Mucosa of descending colon (tissue), 3 donors: ENCODE data around the gene AKAP6. TPM values are rescaled to one million over a fixed set of nuclear protein-coding genes. Genes with fewer than 3 reads are reported as not detected.
A peak's percentile ranks its signal among the peaks of the same experiment; 100 is the strongest.

Source experiments
- ATAC-seq: fragments of 200-7000 bp; cut with Tn5 transposase; one replicate; pipeline ENCODE4 v1.9.1; 2020; ENCODE audit warnings: mild to moderate bottlenecking, moderate library complexity
- DNase-seq, 3 donors: peaks; one replicate each; pipeline ENCODE4 v3.0.0-alpha.2; 2020
- H3K36me3 ChIP-seq: fragments of 200-600 bp; one replicate; pipeline ENCODE4 v1.8.0; 2021; ENCODE audit warnings: low read depth, mild to moderate bottlenecking
- H3K4me1 ChIP-seq: fragments of 200-600 bp; one replicate; pipeline ENCODE4 v1.8.0; 2021; ENCODE audit warnings: low read depth, mild to moderate bottlenecking
- H3K4me3 ChIP-seq: fragments of 200-600 bp; one replicate; pipeline ENCODE4 v1.8.0; 2021; ENCODE audit warnings: mild to moderate bottlenecking
- H3K9me3 ChIP-seq: fragments of 200-600 bp; one replicate; pipeline ENCODE4 v1.8.0; 2021; ENCODE audit warnings: mild to moderate bottlenecking
- CTCF ChIP-seq: fragments of 200-600 bp; IDR thresholded peaks from one replicate; pipeline ENCODE4 v1.8.0; 2022; ENCODE audit warnings: antibody characterized with exemption, mild to moderate bottlenecking
- intact Hi-C, 2 donors: fragments of 100-400 bp; cut with DNase I in 1 of 2; cut with micrococcal nuclease in 1 of 2; formaldehyde crosslinking; loops; one replicate each; pipeline versions ENCODE4 v1.11.0 to v1.11.1; 2022; cut with DNase I, micrococcal nuclease
- total RNA-seq, 3 donors: library from RNA; stranded (reverse); fragmentation: NEBNext Ultra II Directional in 2 of 3; extraction: Animal tissue kit (Norgen Biotek cat#: 25700) in 2 of 3; gene quantifications; one replicate each; pipeline versions ENCODE4 v1.2.1 to v1.2.4, GENCODE V29; 2021 to 2023
- donor health status: DM: no; HTN: no; CAD: no; lungs with moderate emphysema.
- donor health status: DM: no; HTN: no; CAD: no.
- donor health status: DM: no; HTN: yes; CAD: no.

Gene AKAP6
- total RNA-seq, 3 donors from 2014 or later, result 4.2 to 30.8 (median 5.4) TPM

- no peak for TF ChIP-seq CTCF
- H3K4me3 ChIP-seq, result no peak overlapping the region
- no peak for ATAC-seq
- H3K36me3 ChIP-seq, result no peaks in the 10 kb centered on the region
- intact Hi-C loops, result no loop called here
- DNase-seq, result no peak
- H3K9me3 ChIP-seq, result no peaks in the 10 kb centered on the region
- H3K4me1 ChIP-seq, result peaks cover 17% of the 10 kb centered on the region
Measured at GRCh38 chr14:32311294-32312009, 17.6 kb upstream of the AKAP6 start.

GRCh38 chr14:32312010-32312331, 17.1 kb upstream of the AKAP6 start:
- Histone ChIP-seq H3K4me3 (no peak overlapping the region), H3K9me3 (no peaks in the 10 kb centered on the region), H3K4me1 (peaks cover 12% of the 10 kb centered on the region), H3K36me3 (no peaks in the 10 kb centered on the region)
- ATAC-seq (no peak), DNase-seq (no peak)
- intact Hi-C loops, result no loop called here
- TF ChIP-seq CTCF, result no peak

GRCh38 chr14:32313844-32314376, 15.2 kb upstream of the AKAP6 start:
- TF ChIP-seq CTCF, result no peak
- intact Hi-C loops, result no loop called here
- DNase-seq (peak in 1 of 3 donors; percentile 30), ATAC-seq (peak; percentile 92)
- Histone ChIP-seq H3K36me3 (no peaks in the 10 kb centered on the region), H3K4me1 (no peaks in the 10 kb centered on the region), H3K9me3 (no peaks in the 10 kb centered on the region), H3K4me3 (no peak overlapping the region)

- Histone ChIP-seq H3K4me1 (no peaks in the 10 kb centered on the region), H3K4me3 (no peak overlapping the region), H3K36me3 (no peaks in the 10 kb centered on the region), H3K9me3 (no peaks in the 10 kb centered on the region)
- ATAC-seq (no peak), DNase-seq (no peak)
- no peak for TF ChIP-seq CTCF
- intact Hi-C loops, result no loop called here
Measured at GRCh38 chr14:32318087-32318795, 10.9 kb upstream of the AKAP6 start.

- H3K9me3 ChIP-seq, result no peaks in the 10 kb centered on the region
- no peak for TF ChIP-seq CTCF
- intact Hi-C loops, result no loop called here
- H3K4me3 ChIP-seq, result no peak overlapping the region
- ATAC-seq, result peak; percentile 91
- H3K36me3 ChIP-seq, result no peaks in the 10 kb centered on the region
- no peak for DNase-seq
- H3K4me1 ChIP-seq, result no peaks in the 10 kb centered on the region
Measured at GRCh38 chr14:32319368-32320049, 9.6 kb upstream of the AKAP6 start.
